ENCODE measurements around the gene ERC2. TPM values are rescaled to one million over a fixed set of nuclear protein-coding genes. Genes with fewer than 3 reads are reported as not detected.
"Not testable (repeated sequence)": the region's sequence is repeated elsewhere in the genome, so short reads cannot be mapped to it uniquely, and the experiment has no call there.

Gene ERC2
- total RNA-seq, 1 experiment from 2014 or later, result 0.77 TPM

DNA sequence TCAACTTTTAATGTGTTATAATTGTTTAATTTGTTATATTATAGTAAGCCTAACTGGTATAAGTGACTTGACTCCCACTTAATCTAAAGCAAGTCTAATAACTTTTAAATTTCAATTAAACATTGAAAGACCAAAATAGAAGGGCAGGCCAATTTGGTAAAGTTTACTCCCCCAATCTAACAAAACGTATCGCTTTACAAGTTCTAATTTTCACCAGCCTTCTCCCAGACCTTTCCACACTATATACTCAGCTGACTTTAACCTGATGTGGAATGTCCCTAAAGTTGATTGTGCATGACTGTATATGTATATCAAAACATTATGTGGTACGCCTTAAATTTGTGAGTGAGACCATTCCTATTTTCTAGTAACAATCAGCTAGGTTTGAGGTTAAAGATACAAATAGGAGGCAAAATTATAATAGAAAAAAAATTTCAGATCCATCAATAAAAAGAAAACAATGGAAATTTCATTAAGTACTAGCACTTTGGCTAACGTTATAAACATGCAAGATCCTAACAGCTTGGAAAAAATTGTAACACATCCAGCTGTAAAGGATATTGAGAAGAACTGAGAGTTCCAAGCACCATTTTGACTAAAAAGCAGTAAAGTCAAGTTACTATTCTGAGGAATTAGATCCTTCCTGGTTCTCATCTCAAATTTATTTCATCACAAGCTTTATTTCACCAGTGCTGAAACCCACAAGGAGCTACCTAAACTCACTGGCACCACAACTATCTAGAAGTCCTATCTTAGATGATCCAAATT is 199.5 kb downstream of the ERC2 start:
- ATAC-seq (no peak), DNase-seq (no peak)
- Histone ChIP-seq H3K4me3 (ENCODE audit: low read length) (no peak overlapping the region), H4K20me1 (ENCODE audit: low read length) (no peaks in the 10 kb centered on the region), H3F3A (ENCODE audit: low read length, unreplicated experiment) (no peaks in the 10 kb centered on the region), H3K27ac (ENCODE audit: low read length) (no peak overlapping the region), H2AFZ (ENCODE audit: low read length) (no peak overlapping the region), H3K9me3 (ENCODE audit: low read length) (no peaks in the 10 kb centered on the region), H3K36me3 (ENCODE audit: low read depth, low read length) (no peaks in the 10 kb centered on the region), H3K9me2 (replicated peaks; ENCODE audit: low read length) (no peaks in the 10 kb centered on the region), H3K4me1 (ENCODE audit: insufficient read depth, low read length) (no peaks in the 10 kb centered on the region), H3K79me2 (ENCODE audit: low read length) (no peaks in the 10 kb centered on the region), H3K4me2 (ENCODE audit: low read length) (no peak overlapping the region), H3K9ac (ENCODE audit: low read length) (no peak overlapping the region), H3K27me3 (ENCODE audit: low read length) (peaks cover 14% of the 10 kb centered on the region)
- POLR2A ChIA-PET (ENCODE audit: unreplicated experiment), result no interaction called here
- CTCF ChIA-PET, result interaction anchor here (0.7 kb wide), 1 partner anchor 298 kb away, joined by 4 read pairs; no protein-coding TSS in a partner anchor
- TF ChIP-seq, protein P1, sequence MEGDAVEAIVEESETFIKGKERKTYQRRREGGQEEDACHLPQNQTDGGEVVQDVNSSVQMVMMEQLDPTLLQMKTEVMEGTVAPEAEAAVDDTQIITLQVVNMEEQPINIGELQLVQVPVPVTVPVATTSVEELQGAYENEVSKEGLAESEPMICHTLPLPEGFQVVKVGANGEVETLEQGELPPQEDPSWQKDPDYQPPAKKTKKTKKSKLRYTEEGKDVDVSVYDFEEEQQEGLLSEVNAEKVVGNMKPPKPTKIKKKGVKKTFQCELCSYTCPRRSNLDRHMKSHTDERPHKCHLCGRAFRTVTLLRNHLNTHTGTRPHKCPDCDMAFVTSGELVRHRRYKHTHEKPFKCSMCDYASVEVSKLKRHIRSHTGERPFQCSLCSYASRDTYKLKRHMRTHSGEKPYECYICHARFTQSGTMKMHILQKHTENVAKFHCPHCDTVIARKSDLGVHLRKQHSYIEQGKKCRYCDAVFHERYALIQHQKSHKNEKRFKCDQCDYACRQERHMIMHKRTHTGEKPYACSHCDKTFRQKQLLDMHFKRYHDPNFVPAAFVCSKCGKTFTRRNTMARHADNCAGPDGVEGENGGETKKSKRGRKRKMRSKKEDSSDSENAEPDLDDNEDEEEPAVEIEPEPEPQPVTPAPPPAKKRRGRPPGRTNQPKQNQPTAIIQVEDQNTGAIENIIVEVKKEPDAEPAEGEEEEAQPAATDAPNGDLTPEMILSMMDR (conservative IDR thresholded peaks at IDR 0.05; ENCODE audit: low read depth, low read length), result no peak
- TF ChIP-seq EZH2phosphoT487 (IDR thresholded peaks at IDR 0.05; ENCODE audit: borderline replicate concordance, low read length) (no peak), EZH2 (IDR thresholded peaks at IDR 0.05; ENCODE audit: low read length, unreplicated experiment) (no peak)
- intact Hi-C loops (cut with micrococcal nuclease), result no loop called here
- no TSS peak for BruUV-seq (replicated peaks)

- CTCF ChIA-PET, result not testable (repeated sequence)
Observed at GRCh38 chr3:56261852-56262251, 206.4 kb downstream of the ERC2 start.

DNA sequence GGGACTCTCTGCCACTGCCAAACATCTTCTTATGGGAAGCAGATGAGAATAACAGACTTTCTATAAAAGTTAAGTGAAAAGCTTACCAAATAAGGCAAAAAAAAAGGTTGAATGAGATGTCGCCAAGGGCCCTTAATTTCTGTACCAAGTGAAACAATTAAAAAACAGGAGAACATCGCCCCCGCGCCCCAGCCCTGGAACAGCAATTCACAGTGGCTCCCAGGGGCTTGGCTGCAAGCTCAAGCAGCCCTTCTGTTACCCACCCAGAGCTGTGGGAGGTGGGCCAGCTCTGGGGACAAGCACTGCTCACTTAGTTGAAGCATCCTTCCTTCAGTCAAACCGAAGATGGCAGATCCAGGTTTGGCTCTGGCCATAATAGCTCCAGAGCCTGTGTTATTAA is 208.0 kb downstream of the ERC2 start:
- H2AFZ ChIP-seq (ENCODE audit: low read length), result no peak overlapping the region
- H3K27ac ChIP-seq (ENCODE audit: low read length), result no peak overlapping the region
- TF ChIP-seq, protein P1 (conservative IDR thresholded peaks at IDR 0.05; ENCODE audit: low read depth, low read length), result no peak
- no peak for TF ChIP-seq EZH2 (IDR thresholded peaks at IDR 0.05; ENCODE audit: low read length, unreplicated experiment)
- no peak for TF ChIP-seq EZH2phosphoT487 (IDR thresholded peaks at IDR 0.05; ENCODE audit: borderline replicate concordance, low read length)
- H3K4me3 ChIP-seq (ENCODE audit: low read length), result no peak overlapping the region
- intact Hi-C loops (cut with micrococcal nuclease), result no loop called here
- H3F3A ChIP-seq (ENCODE audit: low read length, unreplicated experiment), result no peaks in the 10 kb centered on the region
- H3K9me3 ChIP-seq (ENCODE audit: low read length), result no peaks in the 10 kb centered on the region
- no peaks in the 10 kb centered on the region for H3K9me2 ChIP-seq (replicated peaks; ENCODE audit: low read length)
- H3K36me3 ChIP-seq (ENCODE audit: low read depth, low read length), result no peaks in the 10 kb centered on the region
- peaks cover 14% of the 10 kb centered on the region; the same call in 1 of the 2 replicates for H3K27me3 ChIP-seq (ENCODE audit: low read length)
- no peak for ATAC-seq
- DNase-seq, result no peak
- CTCF ChIA-PET, result no interaction called here
- no peak overlapping the region for H3K9ac ChIP-seq (ENCODE audit: low read length)
- H3K79me2 ChIP-seq (ENCODE audit: low read length), result no peaks in the 10 kb centered on the region
- no peaks in the 10 kb centered on the region for H3K4me1 ChIP-seq (ENCODE audit: insufficient read depth, low read length)
- no peak overlapping the region for H3K4me2 ChIP-seq (ENCODE audit: low read length)
- no peaks in the 10 kb centered on the region for H4K20me1 ChIP-seq (ENCODE audit: low read length)
- POLR2A ChIA-PET (ENCODE audit: unreplicated experiment), result no interaction called here
- BruUV-seq (replicated peaks), result no TSS peak

More at GRCh38 chr3:56261852-56262251, 206.4 kb downstream of the ERC2 start:
- H3K4me2 ChIP-seq (ENCODE audit: low read length); H2AFZ ChIP-seq (ENCODE audit: low read length); H3K36me3 ChIP-seq (ENCODE audit: low read depth, low read length); DNase-seq; H3K9me3 ChIP-seq (ENCODE audit: low read length); intact Hi-C loops (cut with micrococcal nuclease); H3K9ac ChIP-seq (ENCODE audit: low read length); H3K9me2 ChIP-seq (replicated peaks; ENCODE audit: low read length); H3K27ac ChIP-seq (ENCODE audit: low read length); H3F3A ChIP-seq (ENCODE audit: low read length, unreplicated experiment); H3K27me3 ChIP-seq (ENCODE audit: low read length); H3K79me2 ChIP-seq (ENCODE audit: low read length); ATAC-seq; H3K4me1 ChIP-seq (ENCODE audit: insufficient read depth, low read length); H3K4me3 ChIP-seq (ENCODE audit: low read length); POLR2A ChIA-PET (ENCODE audit: unreplicated experiment); BruUV-seq (replicated peaks); H4K20me1 ChIP-seq (ENCODE audit: low read length): not testable (repeated sequence)

Data from PC-3 (cell line).